Mesendoderm (in vitro differentiated cells): ENCODE measurements around the gene AKAP6.

Source experiments
- DNase-seq: peaks from one replicate; pipeline ENCODE4 v3.0.0; 2013
- H2AK5ac ChIP-seq: 2 replicates; pipeline ENCODE4 v1.6.1; 2013; ENCODE audit warnings: low read length, inconsistent platforms
- H2BK120ac ChIP-seq: 2 replicates; pipeline ENCODE4 v1.6.1; 2013; ENCODE audit warnings: low read depth, mild to moderate bottlenecking, low read length, moderate library complexity, mixed read lengths
- H2BK15ac ChIP-seq: replicated peaks from 2 replicates; pipeline ENCODE4 v1.6.1; 2013; ENCODE audit warnings: low read depth, mild to moderate bottlenecking, moderate library complexity
- H2BK5ac ChIP-seq: 2 replicates; pipeline ENCODE4 v1.6.1; 2013; ENCODE audit warnings: low read length, inconsistent platforms
- H3K18ac ChIP-seq: 2 replicates; pipeline ENCODE4 v1.6.1; 2013; ENCODE audit warnings: mild to moderate bottlenecking, low read length, mixed read lengths
- H3K23ac ChIP-seq: one replicate; pipeline ENCODE4 v1.6.1; 2013; ENCODE audit warnings: low read length
- H3K27ac ChIP-seq: 2 replicates; pipeline ENCODE4 v1.5.1; 2013; ENCODE audit warnings: low read depth, mild to moderate bottlenecking, inconsistent platforms, low read length, moderate library complexity
- H3K27me3 ChIP-seq: 2 replicates; pipeline ENCODE4 v1.6.1; 2013; ENCODE audit warnings: low read length, control low read depth, mild to moderate bottlenecking, inconsistent platforms; ENCODE audit not compliant: insufficient read depth, poor library complexity
- H3K36me3 ChIP-seq: 2 replicates; pipeline ENCODE4 v1.6.1; 2013; ENCODE audit warnings: low read length, inconsistent platforms; ENCODE audit not compliant: control insufficient read depth, insufficient read depth
- H3K4ac ChIP-seq: one replicate; pipeline ENCODE4 v1.6.1; 2013; ENCODE audit warnings: low read depth, mild to moderate bottlenecking, low read length, moderate library complexity
- H3K4me1 ChIP-seq: 2 replicates; pipeline ENCODE4 v1.6.1; 2013; ENCODE audit warnings: low read depth, low read length, inconsistent platforms; ENCODE audit not compliant: control insufficient read depth
- H3K4me2 ChIP-seq: 2 replicates; pipeline ENCODE4 v1.6.1; 2013; ENCODE audit warnings: low read length
- H3K4me3 ChIP-seq: 2 replicates; pipeline ENCODE4 v1.5.1; 2013; ENCODE audit warnings: mild to moderate bottlenecking, low read length
- H3K56ac ChIP-seq: one replicate; pipeline ENCODE4 v1.6.1; 2013; ENCODE audit warnings: low read length
- H3K79me1 ChIP-seq: 2 replicates; pipeline ENCODE4 v1.6.1; 2013; ENCODE audit warnings: low read length, inconsistent platforms
- H3K79me2 ChIP-seq: 2 replicates; pipeline ENCODE4 v1.6.1; 2013; ENCODE audit warnings: mild to moderate bottlenecking, low read length; ENCODE audit not compliant: control insufficient read depth, insufficient read depth
- H3K9ac ChIP-seq: 2 replicates; pipeline ENCODE4 v1.6.1; 2013; ENCODE audit warnings: low read length, inconsistent platforms
- H4K5ac ChIP-seq: one replicate; pipeline ENCODE4 v1.6.1; 2013; ENCODE audit warnings: low read length
- H4K8ac ChIP-seq: one replicate; pipeline ENCODE4 v1.6.1; 2013; ENCODE audit warnings: low read depth, mild to moderate bottlenecking, control low read depth, low read length, moderate library complexity
- WGBS: extraction: QIAGEN DNeasy Blood & Tissue Kit; methylation state at CpG from one replicate; pipeline ENCODE4 v1.1.7; 2013; ENCODE audit warnings: low lambda C conversion rate, missing lambda C conversion rate; ENCODE audit not compliant: insufficient coverage; ENCODE audit errors: extremely low coverage; 5-methylcytosine and 5-hydroxymethylcytosine counted together

Gene AKAP6

GRCh38 chr14:32757568-32757967 lies 428.5 kb downstream of the AKAP6 start:
- Histone ChIP-seq H3K18ac (no peak overlapping the region), H4K8ac (no peak overlapping the region), H3K9ac (no peak overlapping the region), H3K27ac (no peak overlapping the region), H2AK5ac (no peak overlapping the region), H3K36me3 (no peaks in the 10 kb centered on the region), H3K27me3 (no peaks in the 10 kb centered on the region), H4K5ac (no peak overlapping the region), H2BK15ac (no peak overlapping the region), H3K4ac (no peak overlapping the region), H3K4me1 (no peaks in the 10 kb centered on the region), H3K79me2 (no peaks in the 10 kb centered on the region), H3K79me1 (no peaks in the 10 kb centered on the region), H3K4me3 (no peak overlapping the region), H2BK5ac (no peak overlapping the region), H3K56ac (no peak overlapping the region), H3K4me2 (no peak overlapping the region), H3K23ac (no peak overlapping the region), H2BK120ac (no peak overlapping the region)
- no CpG with 5 or more reads among the region's 4 CpGs for WGBS
- DNase-seq: peak; percentile 1

GRCh38 chr14:32761381-32761968 lies 432.4 kb downstream of the AKAP6 start:
- no peak for DNase-seq
- H3K27me3 ChIP-seq: no peaks in the 10 kb centered on the region
- no CpG with 5 or more reads among the region's 5 CpGs for WGBS

GRCh38 chr14:32762886-32763285 lies 433.8 kb downstream of the AKAP6 start:
- no peak overlapping the region for H3K9ac ChIP-seq
- no peak for DNase-seq
- no peak overlapping the region for H3K18ac ChIP-seq
- no peaks in the 10 kb centered on the region for H3K4me1 ChIP-seq
- H3K4me3 ChIP-seq: no peak overlapping the region
- no peak overlapping the region for H2BK120ac ChIP-seq
- H4K5ac ChIP-seq: no peak overlapping the region
- no peak overlapping the region for H4K8ac ChIP-seq
- no peaks in the 10 kb centered on the region for H3K79me1 ChIP-seq
- H3K4me2 ChIP-seq: no peak overlapping the region
- H3K79me2 ChIP-seq: no peaks in the 10 kb centered on the region
- H3K56ac ChIP-seq: no peak overlapping the region
- no peak overlapping the region for H2BK5ac ChIP-seq
- no peak overlapping the region for H2AK5ac ChIP-seq
- no peaks in the 10 kb centered on the region for H3K36me3 ChIP-seq
- no CpG with 5 or more reads among the region's 2 CpGs for WGBS
- no peak overlapping the region for H3K27ac ChIP-seq
- no peak overlapping the region for H2BK15ac ChIP-seq
- H3K4ac ChIP-seq: no peak overlapping the region
- no peaks in the 10 kb centered on the region for H3K27me3 ChIP-seq
- H3K23ac ChIP-seq: no peak overlapping the region

More at GRCh38 chr14:32761381-32761968, 432.4 kb downstream of the AKAP6 start:
- H3K9ac ChIP-seq: no peak overlapping the region
- H3K27ac ChIP-seq: no peak overlapping the region
- H3K18ac ChIP-seq: no peak overlapping the region
- no peak overlapping the region for H3K56ac ChIP-seq
- no peaks in the 10 kb centered on the region for H3K4me1 ChIP-seq
- no peaks in the 10 kb centered on the region for H3K36me3 ChIP-seq
- H3K79me2 ChIP-seq: no peaks in the 10 kb centered on the region
- H3K4me2 ChIP-seq: no peak overlapping the region
- no peak overlapping the region for H3K4ac ChIP-seq
- no peak overlapping the region for H4K5ac ChIP-seq
- no peak overlapping the region for H3K23ac ChIP-seq
- H3K4me3 ChIP-seq: no peak overlapping the region
- no peak overlapping the region for H2BK15ac ChIP-seq
- no peak overlapping the region for H2AK5ac ChIP-seq
- H3K79me1 ChIP-seq: no peaks in the 10 kb centered on the region
- H2BK120ac ChIP-seq: no peak overlapping the region
- H4K8ac ChIP-seq: no peak overlapping the region
- no peak overlapping the region for H2BK5ac ChIP-seq

- Histone ChIP-seq H3K79me1 (no peaks in the 10 kb centered on the region), H3K4me1 (no peaks in the 10 kb centered on the region), H3K36me3 (no peaks in the 10 kb centered on the region), H2BK5ac (no peak overlapping the region), H2BK120ac (no peak overlapping the region), H3K9ac (no peak overlapping the region), H4K8ac (no peak overlapping the region), H3K23ac (no peak overlapping the region), H3K4ac (no peak overlapping the region), H3K4me2 (no peak overlapping the region), H4K5ac (no peak overlapping the region), H2AK5ac (no peak overlapping the region), H3K79me2 (no peaks in the 10 kb centered on the region), H3K27ac (no peak overlapping the region), H3K56ac (no peak overlapping the region), H3K18ac (no peak overlapping the region), H3K4me3 (no peak overlapping the region), H3K27me3 (no peaks in the 10 kb centered on the region), H2BK15ac (no peak overlapping the region)
- WGBS: no CpG with 5 or more reads among the region's 1 CpG
- DNase-seq: no peak
Measured at GRCh38 chr14:32763673-32764072, 434.6 kb downstream of the AKAP6 start.

GRCh38 chr14:32764131-32764530 lies 435.0 kb downstream of the AKAP6 start:
- Histone ChIP-seq H2AK5ac (no peak overlapping the region), H3K9ac (no peak overlapping the region), H2BK120ac (no peak overlapping the region), H3K79me1 (no peaks in the 10 kb centered on the region), H3K27ac (no peak overlapping the region), H3K4me2 (no peak overlapping the region), H2BK5ac (no peak overlapping the region), H3K18ac (no peak overlapping the region), H3K79me2 (no peaks in the 10 kb centered on the region), H3K4ac (no peak overlapping the region), H4K8ac (no peak overlapping the region), H3K23ac (no peak overlapping the region), H3K27me3 (no peaks in the 10 kb centered on the region), H3K4me1 (no peaks in the 10 kb centered on the region), H2BK15ac (no peak overlapping the region), H4K5ac (no peak overlapping the region), H3K36me3 (no peaks in the 10 kb centered on the region), H3K56ac (no peak overlapping the region), H3K4me3 (no peak overlapping the region)
- DNase-seq: no peak

- H3K23ac ChIP-seq: no peak overlapping the region
- no peaks in the 10 kb centered on the region for H3K27me3 ChIP-seq
- H2AK5ac ChIP-seq: no peak overlapping the region
- no peak overlapping the region for H3K4me3 ChIP-seq
- H3K36me3 ChIP-seq: no peaks in the 10 kb centered on the region
- H4K8ac ChIP-seq: no peak overlapping the region
- no peak overlapping the region for H3K27ac ChIP-seq
- no peak overlapping the region for H3K4me2 ChIP-seq
- no peak overlapping the region for H4K5ac ChIP-seq
- H3K79me2 ChIP-seq: no peaks in the 10 kb centered on the region
- H3K18ac ChIP-seq: no peak overlapping the region
- H3K4ac ChIP-seq: no peak overlapping the region
- no peaks in the 10 kb centered on the region for H3K79me1 ChIP-seq
- H2BK5ac ChIP-seq: no peak overlapping the region
- H3K4me1 ChIP-seq: no peaks in the 10 kb centered on the region
- H2BK15ac ChIP-seq: no peak overlapping the region
- H3K9ac ChIP-seq: no peak overlapping the region
- no peak overlapping the region for H3K56ac ChIP-seq
- DNase-seq: no peak
- no peak overlapping the region for H2BK120ac ChIP-seq
Measured at GRCh38 chr14:32770422-32770821, 441.3 kb downstream of the AKAP6 start.
